Measurements from ENCODE around the gene THSD8. TPM values are rescaled to one million over a fixed set of nuclear protein-coding genes. Genes with fewer than 3 reads are reported as not detected.

Gene THSD8
- total RNA-seq, 2 experiments from 2014 or later: 31.1 to 36.2 TPM

DNA sequence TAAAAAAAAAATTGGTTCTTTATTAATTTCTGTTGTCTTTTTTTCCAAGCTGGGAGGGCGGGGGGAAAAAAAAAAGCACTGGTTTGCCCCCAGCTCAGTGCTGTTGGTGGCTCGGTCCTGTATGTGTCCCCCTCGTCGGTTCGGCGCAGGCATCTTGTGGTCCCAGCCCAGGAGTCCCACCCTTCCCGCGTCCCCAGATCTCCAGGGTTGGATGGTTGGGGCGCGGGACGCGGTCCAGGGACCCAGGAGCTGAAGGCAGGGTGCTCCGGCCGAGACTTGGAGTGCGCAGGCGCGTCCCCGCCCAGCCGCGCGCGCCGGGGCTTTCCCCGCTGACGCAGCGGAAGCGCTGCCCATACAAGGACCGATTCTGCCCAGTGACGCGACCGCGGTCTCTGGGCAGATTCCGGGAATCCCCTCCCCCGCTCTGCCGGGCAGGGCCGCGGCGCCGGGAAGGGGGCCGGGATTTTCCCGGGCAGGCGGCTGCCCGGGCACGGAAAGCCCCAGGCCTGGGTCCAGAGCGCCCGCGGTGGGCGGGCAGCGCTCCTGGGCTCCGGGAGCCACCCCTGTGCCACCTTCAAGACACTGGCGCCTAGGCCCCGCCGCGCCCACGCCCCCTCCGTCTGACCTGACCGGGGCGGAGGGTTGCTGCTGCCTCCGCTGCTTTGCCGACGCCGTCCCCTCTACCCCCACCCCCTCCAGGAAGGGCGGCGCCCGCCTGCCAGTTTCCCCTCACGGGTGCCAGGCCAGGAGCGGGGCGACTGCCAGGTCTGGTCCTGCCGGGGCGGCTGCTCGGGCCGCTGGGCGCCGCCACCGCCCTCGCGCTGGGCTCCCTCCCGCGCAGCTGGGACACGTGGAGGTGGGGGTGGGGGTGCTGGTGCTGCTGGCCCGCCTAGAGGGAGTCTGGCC lies 8.3 kb upstream of the THSD8 start:
- ChIA-PET CTCF (interaction anchor here (0.9 to 14.2 kb wide), 7 partner anchors 9 to 92 kb away, joined by 3 to 480 read pairs (median 4); partner anchors contain the start of gene THSD8), POLR2A (interaction anchor here (0.7 to 3.3 kb wide), 19 partner anchors 9 to 461 kb away, joined by 3 to 97 read pairs (median 4); partner anchors contain the start of genes DHPS, FBXW9, PRDX2 and RNASEH2A)
- Mint-ChIP-seq H3K9me3 (no peaks in the 10 kb centered on the region), H3K36me3 (ENCODE audit: low read depth) (peaks cover 22% of the 10 kb centered on the region), H3K27ac (peak overlapping the region; percentile 98), H3K4me1 (ENCODE audit: low read depth) (peaks cover 38% of the 10 kb centered on the region), H3K4me3 (peak overlapping the region; percentile 95), H3K27me3 (no peaks in the 10 kb centered on the region)
- peak; percentile 37 for ATAC-seq
- intact Hi-C loops (cut with micrococcal nuclease): loop anchor here (2.0 kb wide), 1 partner anchor 15 kb away; no protein-coding TSS in a partner anchor
- peak; percentile 94 for DNase-seq
- TF ChIP-seq, protein P1, sequence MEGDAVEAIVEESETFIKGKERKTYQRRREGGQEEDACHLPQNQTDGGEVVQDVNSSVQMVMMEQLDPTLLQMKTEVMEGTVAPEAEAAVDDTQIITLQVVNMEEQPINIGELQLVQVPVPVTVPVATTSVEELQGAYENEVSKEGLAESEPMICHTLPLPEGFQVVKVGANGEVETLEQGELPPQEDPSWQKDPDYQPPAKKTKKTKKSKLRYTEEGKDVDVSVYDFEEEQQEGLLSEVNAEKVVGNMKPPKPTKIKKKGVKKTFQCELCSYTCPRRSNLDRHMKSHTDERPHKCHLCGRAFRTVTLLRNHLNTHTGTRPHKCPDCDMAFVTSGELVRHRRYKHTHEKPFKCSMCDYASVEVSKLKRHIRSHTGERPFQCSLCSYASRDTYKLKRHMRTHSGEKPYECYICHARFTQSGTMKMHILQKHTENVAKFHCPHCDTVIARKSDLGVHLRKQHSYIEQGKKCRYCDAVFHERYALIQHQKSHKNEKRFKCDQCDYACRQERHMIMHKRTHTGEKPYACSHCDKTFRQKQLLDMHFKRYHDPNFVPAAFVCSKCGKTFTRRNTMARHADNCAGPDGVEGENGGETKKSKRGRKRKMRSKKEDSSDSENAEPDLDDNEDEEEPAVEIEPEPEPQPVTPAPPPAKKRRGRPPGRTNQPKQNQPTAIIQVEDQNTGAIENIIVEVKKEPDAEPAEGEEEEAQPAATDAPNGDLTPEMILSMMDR (IDR thresholded peaks at IDR 0.05): no peak

DNA sequence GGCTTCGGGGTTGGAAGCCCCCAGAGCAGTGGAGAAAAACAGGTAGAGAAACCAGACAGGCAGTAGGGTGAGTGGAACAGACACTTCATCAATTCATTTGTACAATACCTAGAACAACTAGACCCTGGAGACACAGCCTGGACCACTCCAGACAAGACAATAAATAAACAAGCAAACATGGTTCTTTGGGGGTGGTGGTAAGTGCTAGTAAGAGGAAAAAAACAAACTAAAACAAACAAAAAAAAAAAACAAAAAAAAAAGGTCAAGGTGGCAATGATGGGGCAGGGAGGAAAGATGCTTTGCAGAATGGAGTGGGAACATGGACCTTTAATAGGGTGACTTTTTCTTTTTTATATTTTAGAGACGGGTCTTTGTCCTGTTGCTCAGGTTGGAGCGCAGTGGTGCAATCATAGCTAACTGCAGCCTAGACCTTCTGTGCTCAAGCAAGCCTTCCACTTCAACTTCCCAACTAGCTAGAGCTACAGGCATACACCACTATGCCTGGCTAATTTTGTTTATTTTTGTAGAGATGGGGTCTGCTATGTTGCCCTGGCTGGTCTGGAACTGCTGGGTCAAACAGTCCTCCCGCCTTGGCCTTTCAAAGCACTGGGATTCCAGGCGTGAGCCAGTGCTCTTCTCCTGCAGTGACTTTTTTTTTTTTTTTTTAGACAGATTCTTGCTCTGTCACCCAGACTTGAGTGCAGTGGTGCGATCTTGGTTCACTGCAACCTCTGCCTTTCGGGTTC lies 7.5 kb upstream of the THSD8 start:
- Mint-ChIP-seq H3K4me3 (peak overlapping the region; percentile 79), H3K27ac (peak overlapping the region; percentile 87), H3K9me3 (no peaks in the 10 kb centered on the region), H3K4me1 (ENCODE audit: low read depth) (peaks cover 31% of the 10 kb centered on the region), H3K27me3 (no peaks in the 10 kb centered on the region), H3K36me3 (ENCODE audit: low read depth) (peaks cover 22% of the 10 kb centered on the region)
- ATAC-seq: no peak
- TF ChIP-seq, protein P1 (IDR thresholded peaks at IDR 0.05): no peak
- no peak for DNase-seq
- CTCF ChIA-PET: interaction anchor here (2.8 to 14.2 kb wide), 6 partner anchors 8 to 54 kb away, joined by 20 to 480 read pairs (median 55); partner anchors contain the start of gene RNASEH2A
- intact Hi-C loops (cut with micrococcal nuclease): loop anchor here (2.0 kb wide), 1 partner anchor 16 kb away; no protein-coding TSS in a partner anchor
- POLR2A ChIA-PET: interaction anchor here (0.9 to 3.6 kb wide), 8 partner anchors 12 to 33 kb away, joined by 3 to 97 read pairs (median 10); partner anchors contain the start of gene HOOK2

DNA sequence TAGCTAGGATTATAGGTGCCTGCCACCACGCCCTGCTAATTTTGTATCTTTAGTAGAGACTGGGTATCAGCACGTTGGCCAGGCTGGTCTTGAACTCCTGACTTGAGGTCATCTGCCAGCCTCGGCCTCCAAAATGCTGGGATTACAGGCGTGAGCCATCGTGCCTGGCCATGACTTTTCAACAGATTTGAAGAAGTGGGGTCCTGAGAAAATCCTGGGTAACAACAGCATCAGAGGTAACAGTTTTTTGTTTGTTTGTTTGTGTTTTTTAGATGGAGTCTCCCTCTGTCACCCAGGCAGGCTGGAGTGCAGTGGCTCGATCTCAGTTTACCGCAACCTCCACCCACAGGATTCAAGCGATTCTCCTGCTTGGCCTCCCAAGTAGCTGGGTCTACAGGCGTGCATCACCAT lies 6.9 kb upstream of the THSD8 start:
- H3K27ac Mint-ChIP-seq: peak overlapping the region; percentile 87
- ChIA-PET CTCF (interaction anchor here (1.4 to 14.2 kb wide), 10 partner anchors 8 to 120 kb away, joined by 4 to 480 read pairs (median 20); partner anchors contain the start of genes RNASEH2A and TRIR), POLR2A (interaction anchor here (0.9 to 3.6 kb wide), 8 partner anchors 9 to 34 kb away, joined by 3 to 19 read pairs (median 7); partner anchors contain the start of genes HOOK2 and RNASEH2A)
- no peaks in the 10 kb centered on the region for H3K9me3 Mint-ChIP-seq
- DNase-seq (no peak), ATAC-seq (no peak)
- no peaks in the 10 kb centered on the region for H3K27me3 Mint-ChIP-seq
- H3K4me3 Mint-ChIP-seq: peak overlapping the region; percentile 79
- peaks cover 26% of the 10 kb centered on the region for H3K36me3 Mint-ChIP-seq (ENCODE audit: low read depth)
- peaks cover 33% of the 10 kb centered on the region for H3K4me1 Mint-ChIP-seq (ENCODE audit: low read depth)
- TF ChIP-seq, protein P1 (IDR thresholded peaks at IDR 0.05): no peak
- intact Hi-C loops (cut with micrococcal nuclease): loop anchor here (2.0 kb wide), 1 partner anchor 16 kb away; no protein-coding TSS in a partner anchor

DNA sequence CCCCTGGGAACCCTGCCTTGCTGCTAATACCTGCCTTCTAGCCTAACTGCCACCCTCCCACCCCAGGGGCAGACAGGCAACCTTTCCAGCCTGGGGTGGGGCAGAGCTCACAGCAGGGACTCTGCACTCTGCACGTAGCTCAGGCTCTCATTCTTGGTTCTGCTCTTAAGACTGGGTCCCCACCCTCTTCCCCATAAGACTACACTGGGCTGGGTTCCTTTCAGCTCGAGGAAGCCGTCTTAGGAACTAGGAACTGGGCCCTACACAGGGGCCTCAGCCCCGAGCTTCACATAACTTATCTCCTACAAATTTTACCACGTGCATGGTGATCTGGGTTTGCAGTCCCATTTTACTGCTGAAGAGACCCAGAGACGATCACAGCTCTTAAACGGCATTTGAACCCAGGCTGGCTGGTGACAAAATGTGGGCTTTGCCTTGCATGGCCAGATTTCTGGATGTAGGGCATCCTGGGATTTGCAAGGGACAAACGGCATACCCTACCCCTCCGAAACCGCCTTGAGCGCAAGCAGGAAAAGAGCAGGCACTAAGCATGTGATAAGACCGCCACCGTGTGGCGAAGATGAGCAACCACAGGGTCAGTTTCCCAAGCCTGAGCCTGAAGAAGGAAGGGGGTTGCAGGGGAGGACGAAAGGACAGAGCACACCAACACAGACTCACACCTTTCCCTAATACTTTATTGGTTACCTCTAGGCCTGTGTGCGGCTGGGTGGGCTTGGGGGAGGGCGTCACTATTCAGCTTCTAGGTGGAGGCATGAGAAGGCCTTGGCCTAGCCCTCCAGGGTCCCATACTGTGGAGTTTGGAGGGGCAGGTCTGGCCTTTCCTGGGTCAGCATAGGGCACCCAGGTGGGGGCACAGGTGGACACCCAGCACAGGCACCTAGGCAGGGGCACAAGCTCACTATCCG lies 5.5 kb upstream of the THSD8 start:
- peak overlapping the region; percentile 87 for H3K27ac Mint-ChIP-seq
- peaks cover 36% of the 10 kb centered on the region for H3K36me3 Mint-ChIP-seq (ENCODE audit: low read depth)
- intact Hi-C loops (cut with micrococcal nuclease): loop anchor here (2.0 kb wide), 1 partner anchor 36 kb away; no protein-coding TSS in a partner anchor
- H3K4me3 Mint-ChIP-seq: peak overlapping the region; percentile 68
- no peaks in the 10 kb centered on the region for H3K27me3 Mint-ChIP-seq
- TF ChIP-seq, protein P1 (IDR thresholded peaks at IDR 0.05): peak; percentile 93
- CTCF ChIA-PET: interaction anchor here (0.7 to 14.2 kb wide), 41 partner anchors 10 to 507 kb away, joined by 3 to 480 read pairs (median 4); partner anchors contain the start of genes DNASE2, GET3, RNASEH2A and TNPO2
- no peaks in the 10 kb centered on the region for H3K9me3 Mint-ChIP-seq
- POLR2A ChIA-PET: interaction anchor here (0.7 to 3.6 kb wide), 14 partner anchors 9 to 356 kb away, joined by 3 to 26 read pairs (median 4); partner anchors contain the start of genes HOOK2 and RNASEH2A
- ATAC-seq (peak; percentile 15), DNase-seq (peak; percentile 80)
- peaks cover 34% of the 10 kb centered on the region for H3K4me1 Mint-ChIP-seq (ENCODE audit: low read depth)

Data from activated CD8-positive, alpha-beta T cell treated with anti-CD3 and anti-CD28 coated beads for 36 hours (primary cell).